ENCODE measurements around the gene BYSL. TPM values are rescaled to one million over a fixed set of nuclear protein-coding genes. Genes with fewer than 3 reads are reported as not detected.

The BYSL gene
- total and polyA plus RNA-seq, 8 donors, result 12.6 to 24.9 (median 23.6) TPM

DNA sequence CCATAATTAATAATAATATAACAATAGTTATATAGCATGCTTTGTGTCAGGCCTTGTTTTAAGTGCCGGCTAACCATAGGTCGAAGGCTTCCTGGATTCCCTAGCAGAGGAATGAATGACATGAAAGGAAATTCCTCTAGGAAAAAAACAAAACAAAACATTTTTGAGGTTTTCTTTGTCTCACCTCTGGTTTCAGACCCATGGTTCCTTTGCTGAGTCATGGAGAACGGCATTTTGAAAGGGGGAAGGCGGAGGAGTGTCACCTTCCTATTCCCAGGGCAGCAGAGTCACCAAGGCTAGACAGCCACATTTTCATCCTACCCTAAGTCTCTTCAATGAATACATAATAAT, 45.6 kb downstream of the BYSL start:
- Histone ChIP-seq H3K27me3 (no peaks in the 10 kb centered on the region), H3K27ac (peak overlapping the region; percentile 49 to 55), H3K4me3 (no peak overlapping the region), H3K9me3 (no peaks in the 10 kb centered on the region), H3K4me1 (peaks cover 7 to 42% of the 10 kb centered on the region in 2 donors), H3K36me3 (no peaks in the 10 kb centered on the region)
- ATAC-seq (peak; percentile 27), DNase-seq (no peak)
- intact Hi-C loops (cut with DNase I), result no loop called here
- TF ChIP-seq, protein P1, sequence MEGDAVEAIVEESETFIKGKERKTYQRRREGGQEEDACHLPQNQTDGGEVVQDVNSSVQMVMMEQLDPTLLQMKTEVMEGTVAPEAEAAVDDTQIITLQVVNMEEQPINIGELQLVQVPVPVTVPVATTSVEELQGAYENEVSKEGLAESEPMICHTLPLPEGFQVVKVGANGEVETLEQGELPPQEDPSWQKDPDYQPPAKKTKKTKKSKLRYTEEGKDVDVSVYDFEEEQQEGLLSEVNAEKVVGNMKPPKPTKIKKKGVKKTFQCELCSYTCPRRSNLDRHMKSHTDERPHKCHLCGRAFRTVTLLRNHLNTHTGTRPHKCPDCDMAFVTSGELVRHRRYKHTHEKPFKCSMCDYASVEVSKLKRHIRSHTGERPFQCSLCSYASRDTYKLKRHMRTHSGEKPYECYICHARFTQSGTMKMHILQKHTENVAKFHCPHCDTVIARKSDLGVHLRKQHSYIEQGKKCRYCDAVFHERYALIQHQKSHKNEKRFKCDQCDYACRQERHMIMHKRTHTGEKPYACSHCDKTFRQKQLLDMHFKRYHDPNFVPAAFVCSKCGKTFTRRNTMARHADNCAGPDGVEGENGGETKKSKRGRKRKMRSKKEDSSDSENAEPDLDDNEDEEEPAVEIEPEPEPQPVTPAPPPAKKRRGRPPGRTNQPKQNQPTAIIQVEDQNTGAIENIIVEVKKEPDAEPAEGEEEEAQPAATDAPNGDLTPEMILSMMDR (IDR thresholded peaks at IDR 0.05), result no peak

DNA sequence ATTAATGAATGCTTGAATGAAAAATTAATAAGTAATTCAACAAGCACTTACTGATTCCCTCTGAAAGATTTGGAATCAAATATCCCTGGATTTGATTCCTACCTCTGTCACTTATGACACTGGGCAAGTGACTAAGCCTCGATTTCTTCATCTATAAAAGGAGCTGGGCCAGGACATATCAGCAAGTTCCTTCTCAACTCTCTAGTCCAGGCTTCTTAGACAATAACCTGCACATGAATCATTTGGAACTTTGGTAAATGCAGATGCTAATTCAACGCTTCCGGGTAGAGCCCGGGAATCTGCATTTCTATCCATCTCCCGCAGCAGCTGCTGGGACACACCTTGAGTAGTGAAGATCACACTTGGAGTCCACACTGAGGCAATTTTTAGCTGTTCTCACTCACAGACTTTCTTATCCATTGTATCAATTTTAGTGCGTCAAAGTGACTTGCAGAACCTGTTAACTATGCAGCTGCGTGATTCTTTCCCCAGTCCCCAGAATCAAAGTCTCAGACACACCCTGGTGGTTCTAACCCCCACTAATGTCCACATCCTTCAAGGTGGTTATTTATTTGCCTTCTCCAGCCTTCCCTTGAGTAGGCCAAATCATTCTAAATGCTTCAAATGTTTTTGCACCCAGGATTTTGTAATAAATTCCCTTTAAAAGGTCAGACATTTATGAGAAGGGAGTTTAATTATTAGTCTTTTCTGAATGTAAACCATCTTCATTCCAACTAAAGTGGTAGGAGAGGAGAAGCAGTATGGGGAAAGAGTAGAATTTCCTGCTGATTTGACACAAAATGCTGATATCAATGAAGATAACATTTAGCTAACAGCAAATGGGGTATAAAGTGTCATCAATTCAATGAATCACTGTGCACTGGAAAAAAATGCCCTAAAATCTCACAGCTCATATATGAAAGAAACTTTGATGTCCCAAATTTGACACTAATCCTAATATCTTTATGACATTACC, 46.3 kb downstream of the BYSL start:
- TF ChIP-seq, protein P1 (IDR thresholded peaks at IDR 0.05), result no peak
- Histone ChIP-seq H3K9me3 (no peaks in the 10 kb centered on the region), H3K27me3 (no peaks in the 10 kb centered on the region), H3K4me3 (no peak overlapping the region), H3K4me1 (peaks cover 7 to 41% of the 10 kb centered on the region in 2 donors), H3K36me3 (no peaks in the 10 kb centered on the region), H3K27ac (peak overlapping the region; percentile 49 to 55)
- intact Hi-C loops (cut with DNase I), result no loop called here
- peak; percentile 88 for ATAC-seq
- peak in 1 of 4 donors; percentile 64 for DNase-seq

DNA sequence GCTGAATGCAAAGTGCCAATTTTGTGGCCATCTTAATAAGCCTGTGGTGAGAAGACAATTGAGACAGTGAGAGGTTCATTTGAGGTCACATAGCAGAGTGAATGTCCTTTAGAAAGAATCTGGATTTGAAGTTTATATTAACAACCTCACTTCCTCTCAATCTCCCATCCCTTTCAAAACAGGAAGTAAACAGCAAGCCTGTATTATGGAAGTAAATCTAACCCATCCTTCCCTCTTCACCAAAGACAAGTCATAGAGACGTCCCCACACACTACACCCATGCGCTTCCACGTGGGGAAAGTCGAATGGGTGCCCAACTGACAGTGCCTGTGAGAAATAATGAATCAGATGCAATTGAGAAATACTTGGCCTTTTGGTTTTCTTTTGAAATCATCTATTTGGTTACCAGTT, 49.1 kb downstream of the BYSL start:
- DNase-seq, result peak in 1 of 4 donors; percentile 73
- H3K36me3 ChIP-seq, result no peaks in the 10 kb centered on the region
- intact Hi-C loops (cut with DNase I), result no loop called here
- H3K4me1 ChIP-seq, result peaks cover 7 to 41% of the 10 kb centered on the region in 2 donors
- H3K4me3 ChIP-seq, result no peak overlapping the region
- TF ChIP-seq, protein P1 (IDR thresholded peaks at IDR 0.05), result no peak
- peak; percentile 61 for ATAC-seq
- H3K9me3 ChIP-seq, result no peaks in the 10 kb centered on the region
- peak overlapping the region in 1 of 2 donors; percentile 20 for H3K27ac ChIP-seq
- no peaks in the 10 kb centered on the region for H3K27me3 ChIP-seq

DNA sequence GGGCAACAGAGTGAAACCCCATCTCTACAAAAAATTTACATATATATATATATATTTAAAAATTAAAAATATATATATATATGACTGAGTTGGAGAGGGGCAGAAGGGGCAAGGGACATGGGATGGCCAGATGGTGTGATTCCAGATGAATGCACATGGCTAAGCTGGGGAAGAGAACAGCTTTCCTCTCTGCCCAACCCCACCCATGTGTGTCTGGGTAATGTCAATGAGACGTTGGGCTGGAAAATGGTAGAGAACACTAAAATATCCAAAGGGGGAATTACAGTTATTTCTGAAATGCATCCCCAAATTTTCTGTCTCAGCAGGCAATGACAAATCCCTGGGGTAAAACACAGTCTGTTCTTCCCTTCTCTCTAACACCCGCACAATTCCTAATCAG, 51.5 kb downstream of the BYSL start:
- ATAC-seq, result no peak

More for the DNA sequence above, 51.5 kb downstream of the BYSL start:
- H3K4me3 ChIP-seq, result no peak overlapping the region
- no peaks in the 10 kb centered on the region for H3K27me3 ChIP-seq
- H3K4me1 ChIP-seq, result peaks cover 0 to 25% of the 10 kb centered on the region in 2 donors
- H3K27ac ChIP-seq, result no peak overlapping the region
- TF ChIP-seq, protein P1 (IDR thresholded peaks at IDR 0.05), result no peak
- H3K9me3 ChIP-seq, result no peaks in the 10 kb centered on the region
- no peak for DNase-seq
- no peaks in the 10 kb centered on the region for H3K36me3 ChIP-seq
- intact Hi-C loops (cut with DNase I), result no loop called here

All from left lung (tissue), 10 donors.